Frontal cortex (tissue), 4 donors: Measurements from ENCODE around the gene USP30. TPM values are rescaled to one million over a fixed set of nuclear protein-coding genes. Genes with fewer than 3 reads are reported as not detected.
"Not testable (repeated sequence)": the region's sequence is repeated elsewhere in the genome, so short reads cannot be mapped to it uniquely, and the experiment has no call there.

ENCODE experiments used
- DNase-seq, 2 donors: peaks; one replicate each; pipeline ENCODE4 v3.0.0; 2012; ENCODE audit warnings: low spot score in 2 of 2
- FAIRE-seq: peaks from 2 replicates; lab custom pipeline; 2012; peaks lifted over from hg19 to GRCh38; lab: Jason Lieb, UNC
- total RNA-seq: library from RNA; depleted of rRNA; stranded (reverse); fragments of >200 nt; gene quantifications from one replicate; pipeline ENCODE4 v1.2.3, GENCODE V29; 2014
- donor health status: control.
- donor health status: control.
- donor health status: control.

USP30 gene
- total RNA-seq, result 22.0 TPM

- DNase-seq (peak; percentile 86 to 92), FAIRE-seq (no peak)
These were observed at the start of gene USP30 for GRCh38 chr12:109052414-109053323. Gene USP30, plus strand, starts transcription at chr12:109052576. Its CDS starts 103 bp downstream, at chr12:109052679.

GRCh38 chr12:109004017-109004416, 48.4 kb upstream of the USP30 start:
- FAIRE-seq (no peak), DNase-seq (no peak)

- FAIRE-seq (no peak), DNase-seq (no peak)
These were observed 42.6 kb upstream of the USP30 start for GRCh38 chr12:109009766-109010165.

GRCh38 chr12:109010259-109010658, 42.1 kb upstream of the USP30 start:
- no peak for FAIRE-seq
- no peak for DNase-seq

GRCh38 chr12:109014984-109015765, 37.2 kb upstream of the USP30 start:
- FAIRE-seq (no peak), DNase-seq (no peak)

GRCh38 chr12:109016016-109016415, 36.4 kb upstream of the USP30 start:
- FAIRE-seq (no peak), DNase-seq (no peak)

GRCh38 chr12:109016978-109017377, 35.4 kb upstream of the USP30 start:
- FAIRE-seq, result no peak
- DNase-seq, result no peak

GRCh38 chr12:109018296-109018695, 34.1 kb upstream of the USP30 start:
- FAIRE-seq, result no peak
- DNase-seq, result no peak

- DNase-seq, result no peak
- FAIRE-seq, result no peak
These were observed 32.1 kb upstream of the USP30 start for GRCh38 chr12:109020146-109020795.

GRCh38 chr12:109020796-109021380, 31.5 kb upstream of the USP30 start, which contains the start of gene SVOP:
Gene SVOP, minus strand, starts transcription at chr12:109021068. Its CDS starts 200 bp downstream, at chr12:109020868.
- DNase-seq (peak; percentile 53 to 74), FAIRE-seq (no peak)

GRCh38 chr12:109027767-109028166, 24.6 kb upstream of the USP30 start:
- FAIRE-seq (no peak), DNase-seq (no peak)

- not testable (repeated sequence) for DNase-seq, FAIRE-seq
These were observed 23.8 kb upstream of the USP30 start for GRCh38 chr12:109028624-109029023.

GRCh38 chr12:109029411-109029810, 23.0 kb upstream of the USP30 start:
- DNase-seq (no peak), FAIRE-seq (no peak)

GRCh38 chr12:109033239-109034196, 18.9 kb upstream of the USP30 start:
- DNase-seq (no peak), FAIRE-seq (no peak)

- no peak for FAIRE-seq
- no peak for DNase-seq
These were observed 15.4 kb upstream of the USP30 start for GRCh38 chr12:109036975-109037374.

GRCh38 chr12:109044241-109044640, 8.1 kb upstream of the USP30 start:
- FAIRE-seq, result no peak
- no peak for DNase-seq

- FAIRE-seq (no peak), DNase-seq (no peak)
These were observed 5.1 kb upstream of the USP30 start for GRCh38 chr12:109047081-109047805.

GRCh38 chr12:109048706-109049105, 3.7 kb upstream of the USP30 start:
- not testable (repeated sequence) for DNase-seq, FAIRE-seq
